ENCODE results near the gene CBX1. TPM values are rescaled to one million over a fixed set of nuclear protein-coding genes. Genes with fewer than 3 reads are reported as not detected.
"Not testable (repeated sequence)": the region's sequence is repeated elsewhere in the genome, so short reads cannot be mapped to it uniquely, and the experiment has no call there.

Gene CBX1
- total RNA-seq, 1 donor from 2014 or later, result 43.5 TPM

GRCh38 chr17:48067808-48068207 is 33.5 kb downstream of the CBX1 start:
- intact Hi-C loops (cut with DNase I); H3K27me3 ChIP-seq; DNase-seq (ENCODE audit: extremely low spot score in 2 of 2); H3K9me3 ChIP-seq; H3K4me3 ChIP-seq: not testable (repeated sequence)
- H3K27ac ChIP-seq, result peak overlapping the region; percentile 59
- peaks cover 28% of the 10 kb centered on the region for H3K4me1 ChIP-seq
- H3K36me3 ChIP-seq, result peaks cover 0 to 51% of the 10 kb centered on the region in 2 donors
- peak in 1 of 2 donors; percentile 64 for TF ChIP-seq POLR2AphosphoS5 (IDR thresholded peaks at IDR 0.05; ENCODE audit: insufficient read depth in 1 of 2, low read depth in 1 of 2)

DNA sequence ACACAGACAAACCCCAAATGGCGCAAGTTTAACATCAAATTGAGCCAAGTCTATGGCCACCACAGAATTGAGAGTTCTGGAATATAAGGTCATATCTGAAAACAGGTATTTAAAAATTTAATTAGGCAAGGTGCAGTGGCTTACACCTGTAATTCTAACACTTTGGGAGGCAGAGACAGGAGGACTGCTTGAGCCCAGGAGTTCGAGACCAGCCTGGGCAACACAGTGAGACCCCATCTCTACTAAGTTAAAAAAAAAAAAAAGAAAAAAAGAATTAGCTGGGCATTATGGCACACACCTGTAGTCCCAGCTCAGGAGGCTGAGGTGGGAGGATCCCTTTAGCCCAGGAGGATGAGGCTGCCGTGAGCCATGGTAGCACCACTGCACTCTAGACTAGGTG is 34.0 kb downstream of the CBX1 start:
- no peaks in the 10 kb centered on the region for H3K27me3 ChIP-seq
- H3K9me3 ChIP-seq, result no peaks in the 10 kb centered on the region
- no peak overlapping the region for H3K4me3 ChIP-seq
- no peak for DNase-seq (ENCODE audit: extremely low spot score in 2 of 2)
- H3K36me3 ChIP-seq, result peaks cover 0 to 57% of the 10 kb centered on the region in 2 donors
- H3K27ac ChIP-seq, result no peak overlapping the region
- intact Hi-C loops (cut with DNase I), result no loop called here
- peaks cover 28% of the 10 kb centered on the region for H3K4me1 ChIP-seq
- TF ChIP-seq CTCF (IDR thresholded peaks at IDR 0.05) (no peak), POLR2A (IDR thresholded peaks at IDR 0.05) (no peak), POLR2AphosphoS5 (IDR thresholded peaks at IDR 0.05; ENCODE audit: insufficient read depth in 1 of 2, low read depth in 1 of 2) (no peak)

DNA sequence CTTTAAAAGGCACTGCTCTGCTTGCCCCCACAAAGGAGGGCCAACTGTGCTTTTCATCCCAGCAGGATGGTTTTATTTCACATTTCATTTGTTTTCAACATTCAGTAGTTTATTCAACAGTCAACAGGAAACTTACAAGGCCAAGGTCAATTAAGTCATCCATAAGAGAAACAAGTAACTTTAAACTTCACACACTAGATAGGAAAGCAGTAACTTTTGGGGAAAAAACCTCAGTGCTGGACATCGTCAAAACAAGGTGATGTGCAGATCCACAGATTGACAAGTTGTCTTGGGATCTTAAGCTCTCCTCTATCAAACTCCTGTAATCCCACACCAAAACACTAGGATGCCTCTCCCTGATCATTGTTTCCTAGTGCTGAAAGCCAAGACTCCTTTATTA is 34.6 kb downstream of the CBX1 start:
- TF ChIP-seq CTCF (IDR thresholded peaks at IDR 0.05) (no peak), POLR2AphosphoS5 (IDR thresholded peaks at IDR 0.05; ENCODE audit: insufficient read depth in 1 of 2, low read depth in 1 of 2) (no peak), POLR2A (IDR thresholded peaks at IDR 0.05) (no peak)
- no peak overlapping the region for H3K4me3 ChIP-seq
- DNase-seq (ENCODE audit: extremely low spot score in 2 of 2), result no peak
- peaks cover 0 to 60% of the 10 kb centered on the region in 2 donors for H3K36me3 ChIP-seq
- H3K9me3 ChIP-seq, result no peaks in the 10 kb centered on the region
- peak overlapping the region; percentile 3 for H3K27ac ChIP-seq
- peaks cover 28% of the 10 kb centered on the region for H3K4me1 ChIP-seq
- no peaks in the 10 kb centered on the region for H3K27me3 ChIP-seq
- intact Hi-C loops (cut with DNase I), result no loop called here

DNA sequence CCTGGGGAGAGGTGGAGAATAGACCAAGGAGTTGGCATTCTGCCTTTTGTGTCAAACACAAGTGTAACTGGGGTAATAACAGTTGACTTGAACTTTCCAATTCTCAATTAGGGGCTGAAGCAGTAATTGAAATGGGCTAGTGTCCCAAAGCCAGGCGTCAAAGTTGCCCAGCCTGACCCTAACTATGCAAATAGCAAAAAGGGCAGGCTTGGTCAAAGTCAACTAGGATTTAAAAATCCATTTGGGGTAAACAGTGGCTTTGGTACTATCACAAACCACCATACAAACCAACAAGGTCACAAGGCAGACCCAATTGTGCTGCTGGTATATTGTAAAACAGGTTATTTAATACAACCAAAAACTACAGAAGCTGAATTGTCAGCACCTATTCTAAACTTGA is 35.1 kb downstream of the CBX1 start:
- no peak for DNase-seq (ENCODE audit: extremely low spot score in 2 of 2)
- Histone ChIP-seq H3K9me3 (no peaks in the 10 kb centered on the region), H3K27me3 (no peaks in the 10 kb centered on the region), H3K36me3 (peaks cover 0 to 58% of the 10 kb centered on the region in 2 donors), H3K27ac (peak overlapping the region; percentile 3), H3K4me1 (peaks cover 28% of the 10 kb centered on the region), H3K4me3 (no peak overlapping the region)
- intact Hi-C loops (cut with DNase I), result no loop called here
- TF ChIP-seq CTCF (IDR thresholded peaks at IDR 0.05) (no peak), POLR2A (IDR thresholded peaks at IDR 0.05) (no peak), POLR2AphosphoS5 (IDR thresholded peaks at IDR 0.05; ENCODE audit: insufficient read depth in 1 of 2, low read depth in 1 of 2) (no peak)

- TF ChIP-seq POLR2A (IDR thresholded peaks at IDR 0.05), result no peak
- no peak for TF ChIP-seq CTCF (IDR thresholded peaks at IDR 0.05)
- TF ChIP-seq POLR2AphosphoS5 (IDR thresholded peaks at IDR 0.05; ENCODE audit: insufficient read depth in 1 of 2, low read depth in 1 of 2), result no peak
- DNase-seq (ENCODE audit: extremely low spot score in 2 of 2), result no peak
- peaks cover 28% of the 10 kb centered on the region for H3K4me1 ChIP-seq
- H3K36me3 ChIP-seq, result peaks cover 3 to 60% of the 10 kb centered on the region in 2 donors
- no peak overlapping the region for H3K4me3 ChIP-seq
- no peaks in the 10 kb centered on the region for H3K9me3 ChIP-seq
- no peak overlapping the region for H3K27ac ChIP-seq
- intact Hi-C loops (cut with DNase I), result no loop called here
- H3K27me3 ChIP-seq, result no peaks in the 10 kb centered on the region
These were observed 36.6 kb downstream of the CBX1 start for GRCh38 chr17:48064638-48065037.

Data from vagina (tissue), 2 donors.